ENCODE data around the gene WASHC3.
"Not testable (repeated sequence)": the region's sequence is repeated elsewhere in the genome, so short reads cannot be mapped to it uniquely, and the experiment has no call there.

Gene WASHC3

GRCh38 chr12:102050660-102051430 is 10.9 kb downstream of the WASHC3 start:
- no peak for DNase-seq

- DNase-seq, result no peak
These were observed 17.9 kb downstream of the WASHC3 start for GRCh38 chr12:102043928-102044327.

DNA sequence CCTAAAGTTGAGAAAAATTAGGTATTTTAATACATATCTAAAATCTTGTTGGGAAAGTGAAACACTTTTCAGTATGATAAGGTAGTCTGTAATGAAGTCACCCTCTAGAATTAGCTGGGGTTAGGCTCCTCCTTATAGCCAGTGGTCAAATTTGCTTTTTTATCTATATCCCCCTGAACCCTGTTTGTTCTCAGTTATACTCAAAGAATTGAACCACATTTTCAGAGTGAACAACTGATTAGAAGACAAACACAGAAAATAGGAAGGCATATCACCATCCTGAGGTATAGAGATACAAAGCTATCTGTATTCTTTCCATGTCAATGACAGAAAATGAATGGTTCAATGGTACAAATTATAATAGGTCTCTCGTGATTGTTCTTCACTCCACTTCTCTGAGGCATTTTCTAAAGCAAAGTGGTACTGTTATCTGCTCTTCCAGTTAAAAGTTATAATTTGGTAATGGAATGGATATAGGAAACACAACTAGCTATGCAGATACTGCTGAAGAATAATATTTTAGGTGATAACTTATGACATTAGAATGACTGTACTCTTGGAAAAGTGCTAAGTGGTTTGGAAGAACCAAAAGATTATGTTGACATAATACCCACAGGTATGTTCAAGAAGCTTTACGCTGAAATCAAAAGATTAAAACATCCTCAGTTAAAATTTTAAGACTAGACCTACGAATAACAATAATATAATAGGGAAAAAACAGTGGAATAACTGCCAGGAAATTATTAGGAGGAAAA is 27.6 kb downstream of the WASHC3 start:
- no peak for DNase-seq

- no peak for DNase-seq
These were observed 29.9 kb downstream of the WASHC3 start for GRCh38 chr12:102031852-102032251.

DNA sequence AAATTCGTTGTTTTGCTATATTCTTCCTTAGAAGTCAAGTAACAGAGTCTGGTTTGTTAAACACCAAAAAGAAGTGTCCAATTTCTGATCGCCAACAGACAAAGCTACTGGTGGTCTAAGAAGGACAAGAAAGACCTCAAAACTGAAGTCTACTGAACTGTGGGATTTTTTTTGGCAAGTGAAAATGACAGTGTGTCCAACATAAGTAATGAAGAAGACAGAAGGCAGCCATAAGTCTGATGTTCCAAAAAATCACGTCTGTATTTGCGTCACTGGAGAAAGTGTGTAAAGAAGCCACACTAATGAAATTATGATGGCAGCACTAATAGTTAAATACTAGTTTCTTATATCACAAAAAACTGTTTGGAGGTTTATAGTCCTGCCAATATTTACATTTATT is 32.6 kb downstream of the WASHC3 start:
- DNase-seq, result no peak

- no peak for DNase-seq
These were observed 35.1 kb downstream of the WASHC3 start for GRCh38 chr12:102026728-102027127.

- no peak for DNase-seq
These were observed 37.0 kb downstream of the WASHC3 start for GRCh38 chr12:102024765-102025164.

DNA sequence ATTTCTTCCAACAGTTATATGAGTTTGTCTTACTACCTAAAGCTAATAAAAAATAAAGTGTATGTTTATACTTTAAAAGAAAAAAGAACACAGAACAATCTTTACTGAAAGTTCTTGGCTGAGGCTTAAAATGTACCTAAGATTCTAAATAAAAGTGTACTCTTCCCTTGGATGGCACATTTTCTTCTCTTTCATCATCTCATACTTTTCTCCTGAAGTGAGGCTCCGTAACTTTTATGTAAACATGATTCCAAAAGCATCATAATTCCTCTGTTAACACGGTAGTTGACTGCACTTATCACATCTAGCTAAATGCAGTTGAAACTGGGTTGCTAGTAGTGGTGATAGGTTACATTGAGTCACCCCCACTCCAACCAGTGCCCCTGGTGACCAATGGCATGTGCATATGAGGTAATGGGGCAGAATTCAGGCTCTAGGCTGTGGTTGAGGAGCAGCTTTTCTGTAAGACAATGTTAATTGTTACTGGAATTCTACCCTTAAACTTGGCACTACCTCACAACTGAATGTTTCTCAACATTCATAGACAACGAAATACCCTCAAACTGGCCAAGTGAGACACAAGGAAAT is 38.4 kb downstream of the WASHC3 start:
- DNase-seq, result no peak

DNA sequence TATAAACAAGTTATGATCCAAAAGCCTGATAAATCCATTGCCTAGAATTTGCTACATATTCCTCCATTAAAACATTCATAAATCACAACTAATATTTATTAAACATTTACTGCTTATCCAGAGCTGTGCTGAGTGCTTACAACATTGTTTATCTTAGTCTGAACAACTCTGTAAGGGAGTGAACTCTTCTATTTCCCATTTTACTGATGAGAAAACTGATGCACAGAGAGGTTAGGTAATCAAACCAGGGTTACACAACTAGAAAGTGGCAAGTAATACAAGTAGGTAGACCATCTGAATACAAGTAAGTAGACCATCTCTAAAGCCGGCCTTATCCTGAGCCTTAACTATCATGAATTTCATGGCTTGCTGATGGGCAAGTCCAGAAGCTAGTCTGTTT is 39.5 kb downstream of the WASHC3 start:
- no peak for DNase-seq

DNA sequence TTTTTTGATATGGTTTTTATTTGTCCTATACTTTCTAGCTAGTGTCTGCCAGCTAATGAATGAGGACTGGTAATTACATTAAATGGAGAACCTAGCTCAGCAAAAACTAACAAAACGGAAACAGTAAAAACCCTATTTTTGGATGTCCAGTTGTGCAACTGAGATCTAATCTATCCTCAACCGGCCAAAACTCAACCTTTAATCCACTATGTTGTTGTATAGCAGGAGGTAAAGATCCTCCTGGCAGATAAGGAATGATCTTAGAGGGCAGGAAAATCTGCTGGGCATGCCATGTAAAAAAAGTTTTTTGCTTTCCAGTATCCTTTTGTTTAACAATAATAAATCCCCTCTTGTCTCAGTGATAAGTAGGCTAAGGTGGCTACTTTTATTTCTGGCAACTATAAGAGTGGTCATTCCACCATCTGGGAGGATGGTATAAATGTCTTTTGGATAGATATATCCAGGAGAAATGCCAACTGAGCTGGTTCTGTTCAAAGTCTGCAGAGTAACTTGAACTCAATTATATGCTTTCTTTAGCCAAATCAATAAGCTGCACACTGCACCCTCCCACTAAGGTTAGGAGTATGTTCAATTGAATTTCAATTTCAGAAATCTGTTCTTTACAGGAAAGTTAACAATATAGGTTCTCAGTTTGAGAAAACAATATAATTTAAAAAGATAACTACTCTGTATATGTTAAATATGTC is 40.1 kb downstream of the WASHC3 start:
- no peak for DNase-seq

DNA sequence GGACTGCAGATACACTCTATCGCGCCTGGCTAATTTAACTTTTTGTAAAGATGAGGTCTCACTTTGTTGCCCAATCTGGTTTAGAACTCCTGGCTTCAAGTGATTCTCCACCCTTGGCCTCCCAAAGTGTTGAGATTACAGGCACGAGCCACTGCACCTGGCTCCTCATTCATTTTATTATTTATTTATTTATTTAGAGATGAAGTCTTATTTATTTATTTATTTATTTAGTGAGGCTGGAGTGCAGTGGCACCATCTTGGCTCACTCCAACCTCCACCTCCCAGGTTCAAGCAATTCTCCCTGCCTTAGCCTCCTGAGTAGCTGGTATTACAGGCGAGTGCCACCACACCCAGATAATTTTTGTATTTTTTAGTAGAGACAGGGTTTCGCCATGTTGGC is 43.2 kb downstream of the WASHC3 start:
- not testable (repeated sequence) for DNase-seq

DNA sequence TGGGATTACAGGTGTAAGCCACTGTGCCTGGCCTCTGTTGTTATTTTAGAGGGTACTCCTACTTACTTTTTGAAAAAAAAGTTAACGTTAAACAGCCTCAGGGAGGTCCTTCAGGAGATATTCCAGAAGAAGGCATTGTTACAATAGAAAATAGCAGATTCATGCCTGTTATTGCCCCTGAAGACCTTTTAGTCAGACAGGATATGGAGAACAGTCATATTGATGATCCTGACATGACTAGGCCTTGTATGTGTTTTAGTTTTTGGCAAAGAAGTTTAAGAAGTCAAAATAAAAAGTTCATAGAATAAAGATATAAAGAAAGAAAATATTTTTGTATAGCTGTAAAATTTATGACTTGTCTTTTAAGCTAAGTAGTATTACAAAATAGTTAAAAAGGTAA is 45.3 kb downstream of the WASHC3 start:
- no peak for DNase-seq

DNA sequence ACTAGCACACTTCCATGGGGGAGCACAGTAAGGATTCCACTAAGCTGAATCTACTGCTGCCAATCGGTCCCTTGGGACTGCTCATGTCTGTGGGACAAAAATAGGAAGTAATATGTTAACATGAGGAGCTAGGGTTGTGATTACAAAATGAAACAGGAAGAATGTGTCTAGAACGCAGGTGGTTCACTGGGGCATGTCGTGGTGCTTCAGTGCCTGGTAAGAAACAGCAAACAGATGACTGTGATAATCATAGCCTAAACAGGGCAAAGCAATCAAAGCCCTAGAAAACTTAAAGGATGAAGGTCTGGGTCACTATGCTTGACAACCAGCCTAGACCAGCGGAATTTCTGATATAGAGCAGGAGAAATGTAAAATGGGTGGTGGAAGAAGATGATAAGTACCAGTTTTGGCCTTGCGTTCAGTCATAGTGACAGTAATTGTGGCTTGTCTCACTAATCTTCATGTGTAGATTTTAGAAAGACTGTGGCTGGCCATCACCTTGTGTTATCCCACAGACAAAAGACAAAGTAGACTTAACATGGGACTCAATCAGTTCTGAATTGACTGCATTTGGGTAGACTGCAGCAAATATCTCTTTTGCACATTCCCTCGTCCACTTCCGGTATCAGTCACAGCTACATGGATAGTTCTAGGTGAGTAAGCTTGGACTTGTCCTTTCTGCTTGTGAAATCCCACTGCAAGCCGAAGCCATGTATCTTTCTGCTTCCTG is 51.4 kb downstream of the WASHC3 start:
- DNase-seq, result no peak

GRCh38 chr12:102009796-102010195 is 52.0 kb downstream of the WASHC3 start:
- no peak for DNase-seq

DNA sequence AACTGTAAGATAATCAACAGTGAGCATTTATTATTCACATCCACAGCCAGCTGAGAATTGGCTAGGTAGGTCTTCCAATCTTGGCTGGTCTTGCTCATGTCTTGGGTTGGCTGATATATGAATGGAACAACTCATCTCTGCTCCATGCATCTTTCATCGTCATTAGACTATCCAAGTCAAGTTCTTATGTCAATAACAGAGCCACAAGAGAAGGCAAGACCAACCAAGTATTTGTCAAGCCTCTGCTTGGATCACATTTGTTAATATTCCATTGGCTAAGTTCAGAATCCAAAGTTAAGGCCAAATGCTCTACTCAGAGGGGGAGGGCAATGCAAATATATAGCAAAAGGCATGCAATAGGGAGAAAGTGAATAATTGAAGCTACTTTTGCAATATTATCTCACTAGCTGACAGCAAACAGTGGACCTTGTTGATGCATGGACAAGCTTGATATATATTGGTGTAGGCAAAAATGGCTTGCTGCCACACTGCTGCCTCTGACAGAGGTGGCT is 53.1 kb downstream of the WASHC3 start:
- DNase-seq, result no peak

GRCh38 chr12:102005256-102005655 is 56.5 kb downstream of the WASHC3 start:
- no peak for DNase-seq

DNA sequence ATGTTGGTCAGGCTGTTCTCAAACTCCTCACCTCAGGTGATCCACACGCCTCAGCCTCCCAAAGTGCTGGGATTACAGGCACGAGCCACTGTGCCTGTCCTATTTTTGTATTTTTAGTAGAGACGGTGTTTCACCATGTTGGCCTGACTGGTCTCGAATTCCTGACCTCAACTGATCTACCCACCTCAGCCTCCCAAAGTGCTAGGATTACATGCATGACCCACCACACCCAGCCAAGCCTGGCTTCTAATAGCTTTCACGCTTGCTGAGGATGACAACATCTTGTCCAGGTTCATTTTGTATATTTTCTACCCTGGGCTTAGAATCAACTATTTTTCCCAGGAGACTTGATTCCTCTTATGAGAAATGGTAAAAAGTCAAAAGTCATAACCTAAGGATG is 64.7 kb downstream of the WASHC3 start:
- DNase-seq, result no peak

DNA sequence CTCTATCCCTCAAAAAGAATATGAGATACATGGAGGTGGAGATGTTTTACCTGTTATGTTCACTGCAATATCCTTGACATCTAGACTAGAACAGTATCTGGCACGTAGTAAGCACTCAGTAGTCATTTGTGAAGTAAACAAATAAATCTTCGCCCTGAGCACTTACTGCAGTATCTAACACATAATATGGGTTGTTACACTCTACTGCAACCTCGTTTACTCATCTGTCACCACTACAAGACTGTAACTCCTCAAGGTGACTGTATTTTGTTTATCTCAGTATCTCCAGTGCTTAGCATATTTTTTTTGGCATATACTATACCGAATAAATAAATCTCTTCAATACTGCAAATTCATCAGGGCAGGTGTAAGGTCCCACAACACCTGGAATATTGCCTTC is 66.1 kb downstream of the WASHC3 start:
- DNase-seq, result no peak

DNA sequence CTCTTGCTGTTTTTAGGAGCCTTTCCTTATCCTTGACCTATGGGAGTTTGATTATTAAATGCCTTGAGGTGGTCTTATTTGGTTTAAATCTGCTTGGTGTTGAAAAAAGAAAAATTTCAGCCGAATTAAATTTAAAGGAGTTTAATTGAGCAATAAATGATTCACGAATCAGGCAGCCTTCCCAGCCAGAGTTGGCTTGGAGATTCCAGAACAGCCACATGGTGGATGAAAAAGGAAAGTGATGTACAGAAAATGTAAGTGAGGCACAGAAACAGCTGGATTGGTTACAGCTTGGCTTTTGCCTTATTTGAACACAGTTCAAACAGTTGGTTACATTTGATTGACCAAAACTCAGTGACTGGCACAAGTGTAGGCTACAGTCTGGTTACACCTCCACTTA is 69.7 kb downstream of the WASHC3 start:
- no peak for DNase-seq

DNA sequence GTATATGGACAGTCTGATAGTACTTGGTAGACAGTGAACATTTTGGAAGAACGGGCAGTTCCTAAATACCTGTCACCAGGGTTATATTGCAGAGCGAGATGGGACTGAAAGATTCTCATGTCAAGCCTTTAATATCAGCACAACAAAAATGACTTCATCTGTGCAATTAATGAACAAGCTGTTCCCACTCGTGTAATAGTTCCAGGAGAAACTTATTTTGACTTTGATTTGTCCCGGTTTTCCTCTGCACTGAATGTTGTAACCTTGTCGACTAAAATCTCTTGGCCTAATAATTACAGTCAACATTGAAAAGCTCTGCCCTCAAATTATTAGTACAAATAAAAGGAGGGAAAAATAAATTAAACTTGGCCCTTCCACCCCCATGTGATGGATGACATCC is 79.5 kb downstream of the WASHC3 start:
- no peak for DNase-seq

DNA sequence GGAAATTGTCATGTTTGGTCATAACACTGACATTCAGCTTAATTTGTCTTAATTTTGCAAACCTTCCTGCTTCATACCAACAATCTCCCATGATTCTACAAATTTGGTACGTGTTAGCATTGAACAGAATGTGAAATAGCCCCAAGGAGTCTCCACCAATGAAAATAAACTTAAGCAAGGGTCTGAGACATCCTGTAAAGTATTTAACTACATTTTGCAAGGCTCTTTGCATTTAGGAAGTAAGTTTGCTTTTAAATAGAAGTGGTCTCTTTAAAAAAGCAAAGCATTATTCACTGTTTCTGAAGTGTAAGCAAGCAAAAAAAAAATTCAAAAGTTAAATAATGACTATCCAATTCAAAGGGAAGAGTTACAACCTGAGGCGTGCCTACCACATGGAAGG is 79.9 kb downstream of the WASHC3 start:
- DNase-seq, result no peak

DNA sequence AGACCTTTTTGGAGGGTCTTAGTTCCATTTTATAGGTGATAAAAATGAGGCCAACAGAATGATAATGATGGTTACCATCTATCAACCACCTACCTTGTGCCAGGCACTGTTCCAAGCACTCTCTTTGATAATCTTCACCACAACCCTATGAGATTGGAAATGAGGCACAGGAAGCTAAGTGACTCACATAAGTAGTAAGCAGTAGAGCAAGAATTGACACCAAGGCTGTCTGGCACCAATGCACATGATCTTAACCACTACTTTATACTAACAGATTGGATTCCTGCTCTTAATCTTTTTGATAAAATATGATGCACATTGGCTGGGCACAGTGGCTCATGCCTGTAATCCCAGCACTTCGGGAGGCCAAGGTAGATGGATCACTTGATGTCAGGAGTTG is 93.0 kb downstream of the WASHC3 start:
- no peak for DNase-seq

GRCh38 chr12:101967506-101967905 is 94.3 kb downstream of the WASHC3 start:
- DNase-seq, result no peak

Measured in GOT3 (cell line).